Neural cell (in vitro differentiated cells): ENCODE data around the gene NOTUM. TPM values are rescaled to one million over a fixed set of nuclear protein-coding genes. Genes with fewer than 3 reads are reported as not detected.

Experiments used
- H2AFZ ChIP-seq: fragments of 200-600, 300-800 bp; sonication (generic), shearing (Covaris generic); 2 replicates; pipeline ENCODE4 v1.6.0; 2014; ENCODE audit warnings: low read depth, mild to moderate bottlenecking, antibody characterized with exemption, low read length, moderate library complexity
- H3F3A ChIP-seq: fragments of 200-600 bp; shearing (Covaris generic); 2 replicates; pipeline ENCODE4 v1.6.1; 2016; ENCODE audit warnings: mild to moderate bottlenecking, moderate library complexity, mixed read lengths, antibody characterized with exemption, low read length; ENCODE audit not compliant: insufficient read depth, poor library complexity, severe bottlenecking
- H3K27ac ChIP-seq: fragments of 200-600, 300-800 bp; sonication (generic), shearing (Covaris generic); 2 replicates; pipeline ENCODE4 v1.5.1; 2014; ENCODE audit warnings: mild to moderate bottlenecking, low read length, moderate library complexity
- H3K27me3 ChIP-seq: fragments of 300-800, 200-600 bp; sonication (generic), shearing (Covaris generic); 2 replicates; pipeline ENCODE4 v1.6.0; 2014; ENCODE audit warnings: mild to moderate bottlenecking, low read depth, low read length, moderate library complexity; ENCODE audit not compliant: insufficient read depth
- H3K36me3 ChIP-seq: fragments of 300-800, 200-600 bp; sonication (generic), shearing (Covaris generic); 2 replicates; pipeline ENCODE4 v1.5.1; 2014; ENCODE audit warnings: mild to moderate bottlenecking, antibody characterized with exemption, low read length, moderate library complexity; ENCODE audit not compliant: insufficient read depth
- H3K4me2 ChIP-seq: fragments of 300-800, 200-600 bp; sonication (generic), shearing (Covaris generic); 2 replicates; pipeline ENCODE4 v1.6.0; 2014; ENCODE audit warnings: mild to moderate bottlenecking, low read length
- H3K4me3 ChIP-seq: fragments of 300-800, 200-600 bp; sonication (generic), shearing (Covaris generic); 2 replicates; pipeline ENCODE4 v1.5.1; 2014; ENCODE audit warnings: mild to moderate bottlenecking, low read length, moderate library complexity
- H3K79me2 ChIP-seq: fragments of 200-600 bp; shearing (Covaris generic); replicated peaks from 2 replicates; pipeline ENCODE4 v1.6.0; 2014; ENCODE audit warnings: mild to moderate bottlenecking, low read length, moderate library complexity; ENCODE audit not compliant: insufficient read depth
- H3K9ac ChIP-seq: fragments of 300-800, 200-600 bp; sonication (generic), shearing (Covaris generic); 2 replicates; pipeline ENCODE4 v1.6.1; 2016; ENCODE audit warnings: mild to moderate bottlenecking, low read length, mixed read lengths
- H3K9me2 ChIP-seq: fragments of 200-600 bp; shearing (Covaris generic); 2 replicates; pipeline ENCODE4 v1.6.1; 2016; ENCODE audit warnings: mild to moderate bottlenecking, low read length, mixed read lengths; ENCODE audit not compliant: insufficient read depth
- H3K9me3 ChIP-seq: fragments of 200-600, 300-800 bp; sonication (generic), shearing (Covaris generic); 2 replicates; pipeline ENCODE4 v1.6.1; 2016; ENCODE audit warnings: mild to moderate bottlenecking, mixed run types, low read length, moderate library complexity, mixed read lengths
- H4K20me1 ChIP-seq: fragments of 200-600 bp; shearing (Covaris generic); 2 replicates; pipeline ENCODE4 v1.6.1; 2016; ENCODE audit warnings: mild to moderate bottlenecking, mixed run types; ENCODE audit not compliant: insufficient read depth
- CTCF ChIP-seq: fragments of 450-650 bp; IDR thresholded peaks from 2 replicates; pipeline ENCODE4 v1.5.1; 2014; ENCODE audit warnings: antibody characterized with exemption, mild to moderate bottlenecking, moderate library complexity; ENCODE audit not compliant: poor library complexity, severe bottlenecking
- EP300 ChIP-seq: fragments of 450-650 bp; conservative IDR thresholded peaks from 2 replicates; pipeline ENCODE4 v1.6.1; 2014; ENCODE audit warnings: antibody characterized with exemption, mild to moderate bottlenecking, moderate library complexity; ENCODE audit not compliant: poor library complexity, severe bottlenecking
- EZH2 ChIP-seq: fragments of 200-600, 300-800 bp; shearing (Covaris generic), sonication (generic); IDR thresholded peaks from 2 replicates; pipeline ENCODE4 v1.6.1; 2014; ENCODE audit warnings: antibody characterized with exemption, low read length, borderline replicate concordance, mild to moderate bottlenecking; ENCODE audit not compliant: insufficient read depth, poor library complexity, severe bottlenecking
- MXI1 ChIP-seq: fragments of 450-650 bp; conservative IDR thresholded peaks from 2 replicates; pipeline ENCODE4 v1.6.1; 2014; ENCODE audit warnings: antibody characterized with exemption, mild to moderate bottlenecking; ENCODE audit not compliant: poor library complexity, severe bottlenecking
- POLR2AphosphoS5 ChIP-seq: IDR thresholded peaks from 2 replicates; pipeline ENCODE4 v1.6.1; 2012
- RAD21 ChIP-seq: fragments of 450-650 bp; conservative IDR thresholded peaks from 2 replicates; pipeline ENCODE4 v1.6.1; 2014; ENCODE audit warnings: antibody characterized with exemption, mild to moderate bottlenecking, moderate library complexity
- REST ChIP-seq: IDR thresholded peaks from 2 replicates; pipeline ENCODE4 v1.6.1; 2012; ENCODE audit warnings: borderline replicate concordance
- SMC3 ChIP-seq: fragments of 450-650 bp; conservative IDR thresholded peaks from 2 replicates; pipeline ENCODE4 v1.6.1; 2014; ENCODE audit warnings: antibody characterized with exemption, mild to moderate bottlenecking, moderate library complexity; ENCODE audit not compliant: poor library complexity
- TAF1 ChIP-seq: IDR thresholded peaks from 2 replicates; pipeline ENCODE4 v1.6.1; 2012; ENCODE audit warnings: low read depth
- polyA plus RNA-seq: library from polyadenylated mRNA; depleted of rRNA; stranded (reverse); fragments of >200 nt; gene quantifications from 2 replicates; pipeline ENCODE4 v1.2.3, GENCODE V29; 2014

Gene NOTUM
- polyA plus RNA-seq, 1 donor from 2014 or later: not detected

GRCh38 chr17:81921996-81922565 lies 38.9 kb downstream of the NOTUM start:
- no peak overlapping the region for H3K4me2 ChIP-seq

GRCh38 chr17:81921537-81921862 lies 39.5 kb downstream of the NOTUM start:
- Histone ChIP-seq H3K36me3 (no peaks in the 10 kb centered on the region), H3K9me3 (no peaks in the 10 kb centered on the region), H3K4me2 (no peak overlapping the region), H3K4me3 (no peak overlapping the region), H3K27me3 (no peaks in the 10 kb centered on the region), H3K79me2 (peaks cover 32% of the 10 kb centered on the region), H2AFZ (no peak overlapping the region), H3F3A (no peaks in the 10 kb centered on the region), H4K20me1 (no peaks in the 10 kb centered on the region), H3K27ac (no peak overlapping the region), H3K9me2 (no peaks in the 10 kb centered on the region), H3K9ac (no peak overlapping the region)
- TF ChIP-seq RAD21 (no peak), REST (no peak), EZH2 (no peak), SMC3 (no peak), CTCF (no peak), TAF1 (no peak)

More at GRCh38 chr17:81921996-81922565, 38.9 kb downstream of the NOTUM start:
- Histone ChIP-seq H3K4me3 (no peak overlapping the region), H4K20me1 (no peaks in the 10 kb centered on the region), H3K9ac (no peak overlapping the region), H3F3A (no peaks in the 10 kb centered on the region), H3K27me3 (no peaks in the 10 kb centered on the region), H3K9me2 (no peaks in the 10 kb centered on the region), H3K36me3 (no peaks in the 10 kb centered on the region), H2AFZ (no peak overlapping the region), H3K9me3 (no peaks in the 10 kb centered on the region), H3K27ac (no peak overlapping the region), H3K79me2 (peaks cover 31% of the 10 kb centered on the region)
- TF ChIP-seq RAD21: no peak

- no peak overlapping the region for H3K4me2 ChIP-seq
- H4K20me1 ChIP-seq: no peaks in the 10 kb centered on the region
- no peaks in the 10 kb centered on the region for H3K27me3 ChIP-seq
- H2AFZ ChIP-seq: no peak overlapping the region
- H3K9ac ChIP-seq: no peak overlapping the region
- H3K36me3 ChIP-seq: no peaks in the 10 kb centered on the region
- H3K27ac ChIP-seq: no peak overlapping the region
- no peaks in the 10 kb centered on the region for H3K9me2 ChIP-seq
- H3K4me3 ChIP-seq: no peak overlapping the region
- H3K9me3 ChIP-seq: no peaks in the 10 kb centered on the region
- no peaks in the 10 kb centered on the region for H3F3A ChIP-seq
- peaks cover 26% of the 10 kb centered on the region for H3K79me2 ChIP-seq
- TF ChIP-seq RAD21 (no peak), EP300 (no peak), EZH2 (no peak), MXI1 (no peak), POLR2AphosphoS5 (no peak), SMC3 (no peak), REST (no peak)
Measured at GRCh38 chr17:81920612-81921536, 40.1 kb downstream of the NOTUM start.
